KMS-11 (cell line): ENCODE measurements around the gene GRK6.
"Not testable (repeated sequence)": the region's sequence is repeated elsewhere in the genome, so short reads cannot be mapped to it uniquely, and the experiment has no call there.

Experiments used
- H2AFZ ChIP-seq: fragments of 200-600 bp; sonication (generic); 2 replicates; pipeline ENCODE4 v1.6.1; 2016; ENCODE audit warnings: antibody characterized with exemption, mixed run types, low read depth
- H3K27ac ChIP-seq: fragments of 200-600 bp; sonication (generic); 2 replicates; pipeline ENCODE4 v1.6.1; 2016; ENCODE audit warnings: mild to moderate bottlenecking, mixed run types
- H3K27me3 ChIP-seq: fragments of 200-600 bp; sonication (generic); 2 replicates; pipeline ENCODE4 v1.6.1; 2017; ENCODE audit warnings: mild to moderate bottlenecking, low read depth, mixed run types, moderate library complexity; ENCODE audit not compliant: insufficient read depth
- H3K36me3 ChIP-seq: fragments of 200-600 bp; sonication (generic); 2 replicates; pipeline ENCODE4 v1.6.1; 2017; ENCODE audit warnings: mild to moderate bottlenecking, mixed run types; ENCODE audit not compliant: insufficient read depth
- H3K4me1 ChIP-seq: fragments of 200-600 bp; sonication (generic); 2 replicates; pipeline ENCODE4 v1.6.1; 2016; ENCODE audit warnings: mild to moderate bottlenecking, low read depth, mixed run types; ENCODE audit not compliant: poor library complexity, severe bottlenecking
- H3K4me2 ChIP-seq: fragments of 200-600 bp; sonication (generic); 2 replicates; pipeline ENCODE4 v1.7.0; 2016; ENCODE audit warnings: mild to moderate bottlenecking, mixed run types
- H3K4me3 ChIP-seq: fragments of 200-600 bp; sonication (generic); IDR thresholded peaks from 2 replicates; pipeline ENCODE4 v1.6.1; 2017; ENCODE audit warnings: low read depth, low read length, mixed read lengths; ENCODE audit not compliant: insufficient read depth
- H3K79me2 ChIP-seq: fragments of 200-600 bp; sonication (generic); 2 replicates; pipeline ENCODE4 v1.6.1; 2016; ENCODE audit warnings: low read depth, mixed run types; ENCODE audit not compliant: insufficient read depth
- H3K9ac ChIP-seq: fragments of 200-600 bp; sonication (generic); 2 replicates; pipeline ENCODE4 v1.6.1; 2016; ENCODE audit warnings: mild to moderate bottlenecking, mixed run types
- H4K20me1 ChIP-seq: fragments of 200-600 bp; sonication (generic); 2 replicates; pipeline ENCODE4 v1.6.1; 2016; ENCODE audit warnings: mild to moderate bottlenecking, mixed run types; ENCODE audit not compliant: insufficient read depth
- TF ChIP-seq, protein P1 (sequence below): fragments of 200-600 bp; sonication (generic); conservative IDR thresholded peaks from 2 replicates; pipeline ENCODE4 v1.6.1; 2017; ENCODE audit warnings: low read depth, mild to moderate bottlenecking, antibody characterized with exemption, low read length, moderate library complexity, mixed read lengths

The GRK6 gene

DNA sequence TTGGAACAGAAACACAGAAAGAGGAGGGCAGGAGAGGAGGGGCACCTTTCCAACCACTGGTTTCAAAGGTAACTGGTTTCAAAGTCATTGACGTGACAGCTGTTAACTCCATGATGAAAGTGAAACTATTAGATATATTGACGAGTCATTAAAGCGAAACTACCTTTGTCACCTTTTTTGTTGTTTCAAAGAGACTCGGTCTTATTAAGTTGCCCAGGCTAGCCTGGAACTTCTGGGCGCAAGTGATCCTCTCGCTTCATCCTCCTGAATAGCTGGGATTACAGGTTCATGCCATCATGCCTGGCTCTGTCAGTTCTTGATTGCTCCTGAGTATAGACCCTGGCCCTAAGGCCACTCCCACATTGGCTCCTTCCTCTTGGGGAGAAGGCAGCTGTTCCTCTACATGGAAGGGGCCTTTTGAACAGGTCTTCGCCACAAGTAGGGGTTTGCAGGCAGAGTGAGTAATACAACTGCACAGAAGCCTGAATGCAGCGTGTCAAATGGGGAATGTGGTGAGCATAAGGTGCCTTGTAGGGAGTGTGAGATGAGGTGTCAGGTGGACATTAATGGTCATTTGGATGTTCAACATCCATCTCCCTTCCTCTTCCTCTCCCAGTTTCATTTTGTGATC, 13.8 kb upstream of the GRK6 start:
- peaks cover 36% of the 10 kb centered on the region for H3K4me1 ChIP-seq
- TF ChIP-seq, protein P1, sequence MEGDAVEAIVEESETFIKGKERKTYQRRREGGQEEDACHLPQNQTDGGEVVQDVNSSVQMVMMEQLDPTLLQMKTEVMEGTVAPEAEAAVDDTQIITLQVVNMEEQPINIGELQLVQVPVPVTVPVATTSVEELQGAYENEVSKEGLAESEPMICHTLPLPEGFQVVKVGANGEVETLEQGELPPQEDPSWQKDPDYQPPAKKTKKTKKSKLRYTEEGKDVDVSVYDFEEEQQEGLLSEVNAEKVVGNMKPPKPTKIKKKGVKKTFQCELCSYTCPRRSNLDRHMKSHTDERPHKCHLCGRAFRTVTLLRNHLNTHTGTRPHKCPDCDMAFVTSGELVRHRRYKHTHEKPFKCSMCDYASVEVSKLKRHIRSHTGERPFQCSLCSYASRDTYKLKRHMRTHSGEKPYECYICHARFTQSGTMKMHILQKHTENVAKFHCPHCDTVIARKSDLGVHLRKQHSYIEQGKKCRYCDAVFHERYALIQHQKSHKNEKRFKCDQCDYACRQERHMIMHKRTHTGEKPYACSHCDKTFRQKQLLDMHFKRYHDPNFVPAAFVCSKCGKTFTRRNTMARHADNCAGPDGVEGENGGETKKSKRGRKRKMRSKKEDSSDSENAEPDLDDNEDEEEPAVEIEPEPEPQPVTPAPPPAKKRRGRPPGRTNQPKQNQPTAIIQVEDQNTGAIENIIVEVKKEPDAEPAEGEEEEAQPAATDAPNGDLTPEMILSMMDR, result no peak
- H3K27me3 ChIP-seq, result no peaks in the 10 kb centered on the region
- no peaks in the 10 kb centered on the region for H4K20me1 ChIP-seq
- peak overlapping the region; percentile 67 for H3K9ac ChIP-seq
- peak overlapping the region; percentile 25; the same call in 1 of the 2 replicates for H2AFZ ChIP-seq
- H3K79me2 ChIP-seq, result no peaks in the 10 kb centered on the region
- H3K27ac ChIP-seq, result peak overlapping the region; percentile 95
- H3K36me3 ChIP-seq, result no peaks in the 10 kb centered on the region
- H3K4me3 ChIP-seq, result no peak overlapping the region
- H3K4me2 ChIP-seq, result peak overlapping the region; percentile 86

DNA sequence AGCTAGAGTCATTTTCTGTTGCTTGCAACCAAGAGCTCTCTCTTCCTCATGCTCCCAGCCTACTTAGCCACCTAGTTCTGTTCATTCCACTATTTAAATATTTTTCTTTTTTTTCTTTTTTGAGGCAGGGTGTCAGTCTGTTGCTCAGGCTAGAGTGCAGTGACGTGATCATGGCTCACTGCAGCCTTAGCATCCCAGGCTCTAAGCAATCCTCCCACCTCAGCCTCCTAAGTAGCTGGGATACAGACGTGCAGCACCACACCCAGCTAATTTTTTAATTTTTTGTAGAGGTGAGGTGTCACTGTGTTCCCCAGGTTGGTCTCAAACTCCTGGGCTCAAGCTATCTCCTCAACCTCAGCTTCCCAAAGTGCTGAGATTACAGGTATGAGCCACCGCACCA, 12.0 kb upstream of the GRK6 start:
- H3K27ac ChIP-seq, result no peak overlapping the region
- H2AFZ ChIP-seq, result no peak overlapping the region
- H4K20me1 ChIP-seq, result no peaks in the 10 kb centered on the region
- no peak overlapping the region for H3K4me3 ChIP-seq
- peaks cover 36% of the 10 kb centered on the region for H3K4me1 ChIP-seq
- TF ChIP-seq, protein P1, result no peak
- no peak overlapping the region; the same call in 1 of the 2 replicates for H3K4me2 ChIP-seq
- H3K9ac ChIP-seq, result no peak overlapping the region
- H3K79me2 ChIP-seq, result no peaks in the 10 kb centered on the region
- no peaks in the 10 kb centered on the region for H3K36me3 ChIP-seq
- H3K27me3 ChIP-seq, result no peaks in the 10 kb centered on the region

DNA sequence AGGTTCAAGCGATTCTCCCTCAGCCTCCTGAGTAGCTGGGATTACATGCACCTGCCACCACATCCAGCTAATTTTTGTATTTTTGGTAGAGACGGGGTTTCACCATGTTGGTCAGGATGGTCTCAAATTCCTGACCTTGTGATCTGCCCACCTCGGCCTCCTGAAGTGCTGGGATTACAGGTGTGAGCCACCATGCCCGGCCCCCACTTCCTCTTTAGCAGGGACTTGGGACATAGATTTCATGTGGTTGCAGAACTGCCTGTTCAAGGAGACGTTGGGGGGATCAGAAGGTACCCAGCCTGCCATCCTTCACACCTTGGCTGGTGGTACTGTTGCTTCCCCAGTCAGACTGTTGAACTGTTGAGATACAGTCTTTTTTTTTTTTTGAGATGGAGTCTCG, 9.4 kb upstream of the GRK6 start:
- not testable (repeated sequence) for H2AFZ ChIP-seq, H3K27ac ChIP-seq, H3K9ac ChIP-seq, H4K20me1 ChIP-seq, H3K79me2 ChIP-seq, H3K4me2 ChIP-seq, H3K27me3 ChIP-seq, H3K36me3 ChIP-seq, H3K4me3 ChIP-seq
- H3K4me1 ChIP-seq, result peaks cover 19% of the 10 kb centered on the region

DNA sequence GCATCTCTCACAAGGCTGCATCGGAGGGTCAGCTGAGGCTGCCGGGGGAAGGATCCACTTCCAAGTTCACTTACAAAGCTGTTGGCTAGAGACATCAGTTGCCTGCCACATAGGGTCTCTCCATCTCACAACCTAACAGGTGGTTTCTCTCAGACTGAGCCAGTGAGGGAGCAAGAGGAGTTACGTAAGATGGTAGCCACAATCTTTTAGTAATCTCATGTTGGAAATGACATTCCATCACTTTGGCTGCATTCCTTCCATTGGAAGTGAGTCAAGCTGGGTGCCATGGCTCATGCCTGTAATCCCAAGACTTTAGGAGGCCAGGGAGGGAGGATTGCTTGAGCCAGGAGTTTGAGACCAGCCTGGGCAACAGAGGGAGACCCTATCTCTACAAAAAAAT, 7.4 kb upstream of the GRK6 start:
- Histone ChIP-seq H3K9ac (no peak overlapping the region), H3K27ac (no peak overlapping the region), H3K27me3 (no peaks in the 10 kb centered on the region), H3K4me3 (no peak overlapping the region), H3K36me3 (no peaks in the 10 kb centered on the region), H3K4me1 (peaks cover under 1% of the 10 kb centered on the region), H3K4me2 (no peak overlapping the region), H3K79me2 (no peaks in the 10 kb centered on the region), H4K20me1 (no peaks in the 10 kb centered on the region), H2AFZ (no peak overlapping the region)
- TF ChIP-seq, protein P1, result no peak

DNA sequence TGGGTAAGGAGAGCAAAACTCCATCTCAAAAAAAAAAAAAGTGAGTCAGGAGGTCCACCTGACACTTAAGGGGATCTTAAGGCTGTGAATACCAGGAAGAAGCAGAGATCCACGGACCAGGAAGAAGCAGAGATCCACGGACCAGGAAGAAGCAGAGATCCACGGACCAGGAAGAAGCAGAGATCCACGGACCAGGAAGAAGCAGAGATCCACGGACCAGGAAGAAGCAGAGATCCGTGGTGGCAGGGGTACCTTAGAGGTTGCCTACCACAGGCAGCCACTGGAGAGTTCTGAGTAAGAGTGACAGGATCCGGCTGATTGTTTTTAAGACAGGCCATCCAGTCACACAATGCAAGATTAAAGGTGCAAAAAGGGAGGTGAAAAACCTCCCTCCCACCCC, 6.0 kb upstream of the GRK6 start:
- not testable (repeated sequence) for H3K9ac ChIP-seq, H4K20me1 ChIP-seq, H3K27ac ChIP-seq, H3K4me1 ChIP-seq, H3K4me3 ChIP-seq, H3K36me3 ChIP-seq, H2AFZ ChIP-seq, H3K27me3 ChIP-seq, H3K4me2 ChIP-seq, H3K79me2 ChIP-seq
